Measurements from ENCODE around the gene SPANXA1.
"Not testable (repeated sequence)": the region's sequence is repeated elsewhere in the genome, so short reads cannot be mapped to it uniquely, and the experiment has no call there.

The SPANXA1 gene, protein sequence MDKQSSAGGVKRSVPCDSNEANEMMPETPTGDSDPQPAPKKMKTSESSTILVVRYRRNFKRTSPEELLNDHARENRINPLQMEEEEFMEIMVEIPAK

DNA sequence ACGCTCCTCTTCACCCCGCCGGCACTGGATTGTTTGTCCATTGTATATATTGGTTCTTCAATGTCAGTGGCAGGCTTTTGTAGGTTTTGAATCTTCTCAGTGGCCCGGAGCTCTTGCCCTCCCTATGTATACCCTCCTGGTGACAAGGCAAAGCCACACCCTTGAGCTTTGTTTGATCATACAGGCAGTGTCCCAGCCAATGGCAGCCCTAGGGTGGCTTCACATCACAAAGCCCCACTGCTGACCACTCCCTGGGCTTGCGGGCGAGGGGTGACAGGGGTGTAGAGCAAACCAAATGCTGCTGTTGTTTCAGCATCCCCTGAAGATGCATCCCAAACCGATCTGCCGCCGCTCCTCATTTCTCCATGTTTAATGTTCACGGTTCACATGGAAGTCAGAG lies at the start of gene SPANXA1:
SPANXA1 (minus strand) TSS at position 101 of the 400 bp plus-strand sequence; CDS start at position 41, 60 bp downstream.
- H3K27me3 Mint-ChIP-seq, H3K4me1 Mint-ChIP-seq, H3K4me3 Mint-ChIP-seq, H3K36me3 Mint-ChIP-seq, H3K27ac Mint-ChIP-seq, H3K9me3 Mint-ChIP-seq: not testable (repeated sequence)

DNA sequence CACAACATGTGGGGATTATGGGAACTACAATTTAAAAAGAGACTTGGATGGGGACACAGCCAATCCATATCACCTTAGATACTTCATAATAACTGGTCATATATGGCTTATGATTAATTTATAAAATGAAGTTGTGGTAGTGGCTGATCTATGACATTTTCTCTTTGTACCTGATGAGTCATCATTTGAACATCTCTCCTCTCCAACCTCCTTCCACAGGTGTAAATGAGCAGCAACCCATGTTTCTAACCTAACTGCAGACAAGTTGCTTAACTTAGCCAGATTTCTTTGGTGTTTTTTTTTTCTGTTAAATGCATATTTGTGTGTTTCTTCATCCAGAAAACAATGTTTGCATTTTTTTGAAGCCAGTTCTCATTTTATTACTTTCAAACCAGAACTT lies 47.6 kb upstream of the SPANXA1 start:
- no peaks in the 10 kb centered on the region for H3K27me3 Mint-ChIP-seq
- H3K9me3 Mint-ChIP-seq: no peaks in the 10 kb centered on the region
- H3K4me1 Mint-ChIP-seq: no peaks in the 10 kb centered on the region
- no peaks in the 10 kb centered on the region for H3K36me3 Mint-ChIP-seq
- H3K27ac Mint-ChIP-seq: no peak overlapping the region
- no peak overlapping the region for H3K4me3 Mint-ChIP-seq

DNA sequence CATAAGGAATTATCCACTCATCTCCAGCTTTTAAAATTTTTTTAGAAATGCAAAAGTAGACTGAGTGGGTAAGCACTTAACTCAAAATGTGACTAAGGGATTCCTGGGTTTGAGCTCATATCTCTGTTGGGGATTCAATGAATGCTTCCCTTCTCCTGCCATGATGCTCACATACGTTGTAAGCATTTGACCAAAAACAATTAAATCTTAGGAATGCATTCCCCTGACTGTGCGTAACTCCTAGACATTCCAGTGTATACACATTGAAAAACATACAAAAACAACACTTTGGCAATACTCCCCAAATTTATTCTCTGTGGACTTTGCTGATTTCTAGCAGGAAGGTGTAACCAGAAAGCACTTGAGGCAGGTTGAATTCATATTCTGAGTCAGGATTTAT lies 34.8 kb upstream of the SPANXA1 start:
- H3K36me3 Mint-ChIP-seq: no peaks in the 10 kb centered on the region
- no peaks in the 10 kb centered on the region for H3K27me3 Mint-ChIP-seq

GRCh38 chrX:141609111-141609510 lies 24.6 kb upstream of the SPANXA1 start:
- Mint-ChIP-seq H3K4me1 (no peaks in the 10 kb centered on the region), H3K36me3 (no peaks in the 10 kb centered on the region)

More for the DNA sequence above, 34.8 kb upstream of the SPANXA1 start:
- Mint-ChIP-seq H3K27ac (no peak overlapping the region), H3K9me3 (peaks cover 8% of the 10 kb centered on the region), H3K4me1 (no peaks in the 10 kb centered on the region), H3K4me3 (no peak overlapping the region)

GRCh38 chrX:141589408-141589807 lies 4.9 kb upstream of the SPANXA1 start, which contains the start of gene SPANXA2:
SPANXA2 (plus strand) TSS chrX:141589708; CDS start chrX:141589768, 60 bp downstream.
- not testable (repeated sequence) for H3K4me3 Mint-ChIP-seq, H3K27me3 Mint-ChIP-seq, H3K9me3 Mint-ChIP-seq, H3K4me1 Mint-ChIP-seq, H3K27ac Mint-ChIP-seq, H3K36me3 Mint-ChIP-seq

More at GRCh38 chrX:141609111-141609510, 24.6 kb upstream of the SPANXA1 start:
- Mint-ChIP-seq H3K27ac (no peak overlapping the region), H3K27me3 (no peaks in the 10 kb centered on the region), H3K9me3 (peaks cover 5% of the 10 kb centered on the region), H3K4me3 (no peak overlapping the region)

DNA sequence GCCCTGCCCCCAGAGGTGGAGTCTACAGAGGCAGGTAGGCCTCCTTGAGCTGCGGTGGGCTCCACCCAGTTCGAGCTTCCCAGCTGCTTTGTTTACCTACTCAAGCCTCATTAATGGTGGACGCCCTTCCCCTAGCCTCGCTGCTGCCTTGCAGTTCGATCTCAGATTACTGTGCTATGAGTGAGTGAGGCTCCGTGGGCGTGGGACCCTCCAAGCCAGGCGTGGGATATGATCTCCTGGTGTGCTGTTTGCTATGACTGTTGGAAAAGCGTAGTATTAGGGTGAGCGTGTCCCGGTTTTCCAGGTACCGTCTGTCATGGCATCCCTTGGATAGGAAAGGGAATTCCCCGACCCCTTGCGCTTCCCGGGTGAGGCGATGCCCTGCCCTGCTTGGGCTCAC lies 42.0 kb downstream of the SPANXA1 start:
- not testable (repeated sequence) for H3K9me3 Mint-ChIP-seq, H3K36me3 Mint-ChIP-seq, H3K27ac Mint-ChIP-seq

More for the DNA sequence above, 42.0 kb downstream of the SPANXA1 start:
- not testable (repeated sequence) for H3K4me3 Mint-ChIP-seq, H3K4me1 Mint-ChIP-seq, H3K27me3 Mint-ChIP-seq

All from activated naive CD4-positive, alpha-beta T cell treated with anti-CD3 and anti-CD28 coated beads, Interleukin-2, amount 50 U/mL, for 24 hours (primary cell).